GM12878 (cell line): ENCODE data around the gene TIMM10. TPM values are rescaled to one million over a fixed set of nuclear protein-coding genes. Genes with fewer than 3 reads are reported as not detected.

Experiments
- ATAC-seq: fragments of 200-7000 bp; cut with Tn5 transposase; 3 replicates; pipeline ENCODE4 v1.9.1; 2020; ENCODE audit warnings: mild to moderate bottlenecking, moderate library complexity
- BruUV-seq: library from RNA; stranded (reverse); fragments of 400-500 nt; replicated peaks from 2 replicates; lab custom pipeline; 2021; lab: Mats Ljungman, UMichigan
- CTCF ChIA-PET: fragments of 300-600 bp; sonication (Branson Sonifier 250); formaldehyde crosslinking; extraction: SDS; loops from one replicate; lab custom pipeline; 2021; ENCODE audit warnings: inconsistent platforms; lab: Yijun Ruan, JAX
- POLR2A ChIA-PET: fragments of 350-600 bp; formaldehyde crosslinking; extraction: SDS; loops from one replicate; lab custom pipeline; 2021; ENCODE audit warnings: inconsistent platforms; lab: Charles Lee
- RAD21 ChIA-PET: fragments of 300-600 bp; sonication (Branson Sonifier 250); formaldehyde crosslinking; loops from one replicate; lab custom pipeline; 2023; ENCODE audit warnings: antibody characterized with exemption; ENCODE audit not compliant: unreplicated experiment; lab: Charles Lee
- SMC1A ChIA-PET: fragments of 300-600 bp; sonication (Branson Sonifier 250); formaldehyde crosslinking; loops from one replicate; lab custom pipeline; 2023; ENCODE audit not compliant: unreplicated experiment, uncharacterized antibody; lab: Charles Lee
- DNase-seq: peaks from one replicate; pipeline ENCODE4 v3.0.0-alpha.2; 2011; ENCODE audit warnings: low read depth, low spot score
- FAIRE-seq: peaks from 3 replicates; lab custom pipeline; 2011; peaks lifted over from hg19 to GRCh38; lab: Jason Lieb, UNC
- H2AFZ ChIP-seq: 2 replicates; pipeline ENCODE4 v1.6.0; 2011; ENCODE audit warnings: low read depth, low read length, control low read depth; ENCODE audit not compliant: control insufficient read depth
- H3K27ac ChIP-seq: 2 replicates; pipeline ENCODE4 v1.5.1; 2011; ENCODE audit warnings: control low read depth; ENCODE audit not compliant: control insufficient read depth, insufficient read depth
- H3K27me3 ChIP-seq, 2 experiments: replicated peaks in 1 of 2; 2 replicates each; pipeline versions ENCODE4 v1.6.0 to v1.6.1; 2011; ENCODE audit warnings: low read length in 1 of 2; ENCODE audit not compliant: control insufficient read depth in 2 of 2, insufficient read depth in 2 of 2
- H3K36me3 ChIP-seq, 2 experiments: 2 replicates each; pipeline ENCODE4 v1.5.1; 2011; ENCODE audit warnings: low read length in 1 of 2; ENCODE audit not compliant: control insufficient read depth in 2 of 2, insufficient read depth in 2 of 2
- H3K4me1 ChIP-seq: 2 replicates; pipeline ENCODE4 v1.6.1; 2011; ENCODE audit warnings: mild to moderate bottlenecking, low read length, moderate library complexity, mixed read lengths; ENCODE audit not compliant: control insufficient read depth, insufficient read depth
- H3K4me2 ChIP-seq: 2 replicates; pipeline ENCODE4 v1.6.0; 2011; ENCODE audit warnings: control low read depth; ENCODE audit not compliant: control insufficient read depth, insufficient read depth
- H3K4me3 ChIP-seq: fragments of 200-600 bp; sonication (generic); 2 replicates; pipeline ENCODE4 v1.5.1; 2016
- H3K79me2 ChIP-seq: 2 replicates; pipeline ENCODE4 v1.6.0; 2011; ENCODE audit warnings: low read length; ENCODE audit not compliant: control insufficient read depth, insufficient read depth
- H3K9ac ChIP-seq: 2 replicates; pipeline ENCODE4 v1.8.0; 2011; ENCODE audit warnings: low read length, control low read depth, mixed read lengths; ENCODE audit not compliant: control insufficient read depth, insufficient read depth
- H3K9me3 ChIP-seq: replicated peaks from 3 replicates; pipeline ENCODE4 v1.5.1; 2011; ENCODE audit warnings: mild to moderate bottlenecking, low read length; ENCODE audit not compliant: control insufficient read depth, insufficient read depth
- H4K20me1 ChIP-seq: 2 replicates; pipeline ENCODE4 v1.6.0; 2011; ENCODE audit not compliant: control insufficient read depth, insufficient read depth
- ATF3 ChIP-seq: IDR thresholded peaks from 2 replicates; pipeline ENCODE4 v1.6.1; 2011; ENCODE audit warnings: low read depth, mild to moderate bottlenecking, low read length, moderate library complexity, borderline replicate concordance; ENCODE audit errors: extremely low read depth
- ATF7 ChIP-seq: fragments of 450-650 bp; IDR thresholded peaks from 2 replicates; pipeline ENCODE4 v1.6.1; 2016; ENCODE audit warnings: low read depth, mild to moderate bottlenecking
- CBX5 ChIP-seq: sonication (generic); IDR thresholded peaks from 2 replicates; pipeline ENCODE4 v1.6.1; 2016; ENCODE audit warnings: low read depth, moderate library complexity, mild to moderate bottlenecking, inconsistent platforms
- CREB1 ChIP-seq: IDR thresholded peaks from 2 replicates; pipeline ENCODE4 v1.6.1; 2012; ENCODE audit warnings: low read depth, mild to moderate bottlenecking, inconsistent platforms
- HDAC6 ChIP-seq: fragments of 200-600 bp; sonication (generic); IDR thresholded peaks from one replicate; pipeline ENCODE4 v1.8.0; 2017; ENCODE audit warnings: antibody characterized with exemption; ENCODE audit not compliant: unreplicated experiment
- JUNB ChIP-seq: IDR thresholded peaks from 2 replicates; pipeline ENCODE4 v1.6.1; 2016; ENCODE audit warnings: antibody characterized with exemption, mild to moderate bottlenecking
- MEF2A ChIP-seq: IDR thresholded peaks from 2 replicates; pipeline ENCODE4 v1.6.1; 2011; ENCODE audit warnings: low read depth, mild to moderate bottlenecking, low read length, moderate library complexity; ENCODE audit not compliant: insufficient read depth
- NKRF ChIP-seq: fragments of 450-650 bp; conservative IDR thresholded peaks from 2 replicates; pipeline ENCODE4 v1.6.1; 2017; ENCODE audit warnings: mild to moderate bottlenecking, moderate library complexity
- NR2C2 ChIP-seq: IDR thresholded peaks from 2 replicates; pipeline ENCODE4 v1.6.1; 2011; ENCODE audit warnings: borderline replicate concordance, low read depth; ENCODE audit not compliant: control insufficient read depth, insufficient read length
- PAX8 ChIP-seq: fragments of 450-650 bp; IDR thresholded peaks from 2 replicates; pipeline ENCODE4 v1.6.1; 2017; ENCODE audit warnings: mild to moderate bottlenecking, moderate library complexity
- SMAD1 ChIP-seq: fragments of 450-650 bp; IDR thresholded peaks from 2 replicates; pipeline ENCODE4 v1.6.1; 2018; ENCODE audit warnings: mild to moderate bottlenecking, low read depth; ENCODE audit not compliant: partially characterized antibody
- STAT1 ChIP-seq: fragments of 450-650 bp; conservative IDR thresholded peaks from 2 replicates; pipeline ENCODE4 v1.6.1; 2014; ENCODE audit warnings: antibody characterized with exemption, mild to moderate bottlenecking
- ZNF217 ChIP-seq: fragments of 450-650 bp; IDR thresholded peaks from 2 replicates; pipeline ENCODE4 v1.6.1; 2017; ENCODE audit warnings: antibody characterized with exemption, mild to moderate bottlenecking
- ZZZ3 ChIP-seq: IDR thresholded peaks from 2 replicates; pipeline ENCODE4 v1.6.1; 2011; ENCODE audit warnings: low read depth; ENCODE audit not compliant: control insufficient read depth, insufficient read length
- WGBS: methylation state at CpG from one replicate; pipeline ENCODE4 v1.1.6; 2016; ENCODE audit warnings: low lambda C conversion rate; ENCODE audit not compliant: insufficient replicate concordance, insufficient coverage; ENCODE audit errors: missing lambda C conversion rate; 5-methylcytosine and 5-hydroxymethylcytosine counted together
- in situ Hi-C: fragments of 300-500 bp; cut with MboI; formaldehyde crosslinking; loops from 9 replicates; pipeline ENCODE4 v1.14.3; 2018; ENCODE audit warnings: mixed read lengths
- intact Hi-C: fragments of 100-400 bp; cut with micrococcal nuclease; formaldehyde crosslinking; loops from one replicate; pipeline ENCODE4 v1.14.2; 2022; ENCODE audit not compliant: unreplicated experiment
- polyA plus RNA-seq, 11 experiments: library from polyadenylated mRNA; depleted of rRNA in 4 of 11; unstranded in 6 of 11; stranded (reverse) in 5 of 11; fragments of >200 nt; fragmentation: Nextera tagmentation in 4 of 11; fragmentation: Illumina TruSeq in 1 of 11; extraction: Ambion mirVana in 4 of 11; extraction: Trizol in 1 of 11; gene quantifications; 1 replicate in 1 of 11; 2 replicates in 10 of 11; pipeline versions ENCODE4 v1.2.1 to v1.2.3, GENCODE V29; 2011 to 2016; ENCODE audit warnings: inconsistent platforms in 2 of 11, missing spikeins in 2 of 11, low read depth in 1 of 11
- total RNA-seq, 4 experiments: library from RNA; depleted of rRNA in 3 of 4; stranded (reverse); fragments of >200 nt in 3 of 4; fragmentation: Illumina TruSeq in 1 of 4; extraction: Trizol in 1 of 4; gene quantifications; 2 replicates each; pipeline versions ENCODE4 v1.2.1 to v1.2.3, GENCODE V29; 2013 to 2021

The TIMM10 gene
- total and polyA plus RNA-seq, 10 of the 15 experiments (the other 5 are each of a cell fraction or from before 2014, with no cell fraction given), result 148 to 898 (median 206) TPM

GRCh38 chr11:57546451-57546850 is 15.9 kb upstream of the TIMM10 start:
- 97% methylated on average over 7 of the region's 7 CpGs for WGBS
- Histone ChIP-seq H3K4me1 (peaks cover 15% of the 10 kb centered on the region), H3K9me3 (no peaks in the 10 kb centered on the region), H3K4me3 (no peak overlapping the region), H3K36me3 (peaks cover 8 to 10% of the 10 kb centered on the region in 2 experiments), H3K27me3 (no peaks in the 10 kb centered on the region), H3K27ac (no peak overlapping the region), H4K20me1 (no peaks in the 10 kb centered on the region), H3K79me2 (no peaks in the 10 kb centered on the region), H3K9ac (no peak overlapping the region), H3K4me2 (no peak overlapping the region), H2AFZ (no peak overlapping the region)
- intact Hi-C loops (no loop called here), in situ Hi-C loops (no loop called here)
- no peak for DNase-seq
- CTCF ChIA-PET, result interaction anchor here (0.8 to 2.9 kb wide), 6 partner anchors 15 to 95 kb away, joined by 4 to 18 read pairs (median 13); partner anchors contain the start of gene UBE2L6
- SMC1A ChIA-PET, result interaction anchor here (1.1 to 1.5 kb wide), 2 partner anchors 15 to 22 kb away, joined by 3 read pairs; no protein-coding TSS in a partner anchor
- POLR2A ChIA-PET, result interaction anchor here (0.6 to 1.2 kb wide), 2 partner anchors 19 to 96 kb away, joined by 3 to 6 read pairs; no protein-coding TSS in a partner anchor
- RAD21 ChIA-PET, result interaction anchor here (1.0 to 2.2 kb wide), 5 partner anchors 19 to 254 kb away, joined by 3 to 9 read pairs (median 5); partner anchors contain the start of gene UBE2L6
- ATAC-seq, result no peak
- BruUV-seq, result no TSS peak
- FAIRE-seq, result no peak
- no peak for TF ChIP-seq SMAD1
- TF ChIP-seq STAT1, result no peak
- TF ChIP-seq ZNF217, result no peak
- TF ChIP-seq HDAC6, result no peak
- TF ChIP-seq CBX5, result no peak
- TF ChIP-seq JUNB, result no peak
- no peak for TF ChIP-seq PAX8
- no peak for TF ChIP-seq ATF7

DNA sequence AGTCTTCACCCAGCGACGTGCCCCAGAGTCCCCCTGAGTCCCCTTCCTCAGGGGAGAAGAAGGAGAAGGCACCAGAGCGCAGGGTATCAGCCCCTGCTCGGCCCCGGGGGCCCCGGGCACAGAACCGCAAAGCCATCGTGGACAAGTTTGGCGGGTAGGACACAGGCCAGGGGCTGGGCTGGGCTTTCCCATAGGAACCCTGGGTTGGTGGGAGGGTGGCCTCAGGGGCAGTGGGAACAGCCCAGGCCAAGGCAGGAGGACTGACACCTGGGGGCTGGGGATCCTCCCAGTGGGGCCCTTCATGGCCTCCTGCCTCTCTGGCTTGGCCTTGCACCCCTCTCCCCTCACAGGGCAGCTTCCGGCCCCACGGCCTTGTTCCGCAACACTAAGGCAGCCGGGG is 15.3 kb upstream of the TIMM10 start:
- BruUV-seq, result no TSS peak
- in situ Hi-C loops, result no loop called here

More for the DNA sequence above, 15.3 kb upstream of the TIMM10 start:
- H3K79me2 ChIP-seq, result no peaks in the 10 kb centered on the region
- peaks cover 15% of the 10 kb centered on the region for H3K4me1 ChIP-seq
- no peak for DNase-seq
- POLR2A ChIA-PET, result no interaction called here
- H3K36me3 ChIP-seq, result peaks cover 7 to 9% of the 10 kb centered on the region in 2 experiments
- 95% methylated on average over 12 of the region's 13 CpGs for WGBS
- no peak overlapping the region for H2AFZ ChIP-seq
- no peaks in the 10 kb centered on the region for H3K9me3 ChIP-seq
- no peak for TF ChIP-seq NR2C2
- no peak for TF ChIP-seq NKRF
- no peak for TF ChIP-seq ATF3
- TF ChIP-seq CREB1, result no peak
- no peak for TF ChIP-seq MEF2A
- TF ChIP-seq ZZZ3, result no peak
- no peak for TF ChIP-seq STAT1
- ATAC-seq, result no peak
- RAD21 ChIA-PET, result no interaction called here
- H3K4me3 ChIP-seq, result no peak overlapping the region
- CTCF ChIA-PET, result interaction anchor here (2.3 kb wide), 1 partner anchor 52 kb away, joined by 15 read pairs; no protein-coding TSS in a partner anchor
- H3K27me3 ChIP-seq, result no peaks in the 10 kb centered on the region
- no peak overlapping the region for H3K4me2 ChIP-seq
- H3K27ac ChIP-seq, result no peak overlapping the region
- no peak for FAIRE-seq
- no peaks in the 10 kb centered on the region for H4K20me1 ChIP-seq
- intact Hi-C loops, result no loop called here
- no peak overlapping the region for H3K9ac ChIP-seq
- SMC1A ChIA-PET, result no interaction called here
